PC-9 (cell line): Measurements from ENCODE around the gene CD55.

Experiments used
- EZH2 ChIP-seq: fragments of 200-600 bp; sonication (generic); IDR thresholded peaks from 2 replicates; pipeline ENCODE4 v1.8.0; 2017; ENCODE audit warnings: antibody characterized with exemption, low read depth
- TF ChIP-seq, protein P1 (sequence below): fragments of 200-600 bp; sonication (generic); conservative IDR thresholded peaks from 2 replicates; pipeline ENCODE4 v1.6.1; 2017; ENCODE audit warnings: mixed run types, antibody characterized with exemption, mild to moderate bottlenecking, moderate library complexity

GRCh38 chr1:207331354-207332313 lies 10.2 kb downstream of the CD55 start:
- TF ChIP-seq, protein P1, sequence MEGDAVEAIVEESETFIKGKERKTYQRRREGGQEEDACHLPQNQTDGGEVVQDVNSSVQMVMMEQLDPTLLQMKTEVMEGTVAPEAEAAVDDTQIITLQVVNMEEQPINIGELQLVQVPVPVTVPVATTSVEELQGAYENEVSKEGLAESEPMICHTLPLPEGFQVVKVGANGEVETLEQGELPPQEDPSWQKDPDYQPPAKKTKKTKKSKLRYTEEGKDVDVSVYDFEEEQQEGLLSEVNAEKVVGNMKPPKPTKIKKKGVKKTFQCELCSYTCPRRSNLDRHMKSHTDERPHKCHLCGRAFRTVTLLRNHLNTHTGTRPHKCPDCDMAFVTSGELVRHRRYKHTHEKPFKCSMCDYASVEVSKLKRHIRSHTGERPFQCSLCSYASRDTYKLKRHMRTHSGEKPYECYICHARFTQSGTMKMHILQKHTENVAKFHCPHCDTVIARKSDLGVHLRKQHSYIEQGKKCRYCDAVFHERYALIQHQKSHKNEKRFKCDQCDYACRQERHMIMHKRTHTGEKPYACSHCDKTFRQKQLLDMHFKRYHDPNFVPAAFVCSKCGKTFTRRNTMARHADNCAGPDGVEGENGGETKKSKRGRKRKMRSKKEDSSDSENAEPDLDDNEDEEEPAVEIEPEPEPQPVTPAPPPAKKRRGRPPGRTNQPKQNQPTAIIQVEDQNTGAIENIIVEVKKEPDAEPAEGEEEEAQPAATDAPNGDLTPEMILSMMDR = no peak
- TF ChIP-seq EZH2 = no peak
